ENCODE measurements around the gene B4GALT2.

B4GALT2 gene

GRCh38 chr1:43971336-43971980 is 7.6 kb upstream of the B4GALT2 start:
- no peak for DNase-seq

GRCh38 chr1:43973981-43974442 is 5.0 kb upstream of the B4GALT2 start:
- no peak for DNase-seq

GRCh38 chr1:43974443-43975248 is 4.4 kb upstream of the B4GALT2 start, which contains the start of gene ATP6V0B:
Gene ATP6V0B (plus strand): TSS chr1:43974960. CDS start chr1:43975041, 81 bp downstream.
- DNase-seq, result peak; percentile 88

GRCh38 chr1:43975249-43975961 is 3.6 kb upstream of the B4GALT2 start:
- DNase-seq, result no peak

GRCh38 chr1:43976045-43976444 is 3.0 kb upstream of the B4GALT2 start:
- no peak for DNase-seq

- DNase-seq, result no peak
These were observed 2.1 kb upstream of the B4GALT2 start for GRCh38 chr1:43976890-43977289.

GRCh38 chr1:43977376-43978263 is 1.4 kb upstream of the B4GALT2 start:
- DNase-seq, result no peak

- DNase-seq, result no peak
These were observed 803 bp upstream of the B4GALT2 start for GRCh38 chr1:43978264-43978550.

- no peak for DNase-seq
These were observed 184 bp downstream of the B4GALT2 start for GRCh38 chr1:43979261-43979527.

GRCh38 chr1:43979528-43980254 is 681 bp downstream of the B4GALT2 start:
- no peak for DNase-seq

GRCh38 chr1:43980255-43981134 is 1.5 kb downstream of the B4GALT2 start:
- DNase-seq, result no peak

- no peak for DNase-seq
These were observed 2.1 kb downstream of the B4GALT2 start for GRCh38 chr1:43981135-43981491.

GRCh38 chr1:43981636-43982035 is 2.6 kb downstream of the B4GALT2 start:
- DNase-seq, result no peak

- no peak for DNase-seq
These were observed 3.2 kb downstream of the B4GALT2 start for GRCh38 chr1:43982241-43982640.

- no peak for DNase-seq
These were observed 3.8 kb downstream of the B4GALT2 start for GRCh38 chr1:43982808-43983207.

- no peak for DNase-seq
These were observed 4.4 kb downstream of the B4GALT2 start for GRCh38 chr1:43983253-43983899.

- no peak for DNase-seq
These were observed 5.8 kb downstream of the B4GALT2 start for GRCh38 chr1:43984855-43985254.

- no peak for DNase-seq
These were observed 7.1 kb downstream of the B4GALT2 start for GRCh38 chr1:43985984-43986595.

- no peak for DNase-seq
These were observed 7.7 kb downstream of the B4GALT2 start for GRCh38 chr1:43986712-43987111.

- no peak for DNase-seq
These were observed 8.3 kb downstream of the B4GALT2 start for GRCh38 chr1:43987159-43987902.
